Kidney epithelial cell (primary cell): ENCODE results near the gene PRUNE2. TPM values are rescaled to one million over a fixed set of nuclear protein-coding genes. Genes with fewer than 3 reads are reported as not detected.
A peak's percentile ranks its signal among the peaks of the same experiment; 100 is the strongest.

Experiments used
- DNase-seq: peaks from one replicate; pipeline ENCODE4 v3.0.0-alpha.2; 2010; ENCODE audit warnings: low read depth
- H3K27me3 ChIP-seq: 2 replicates; pipeline ENCODE4 v1.6.0; 2011; ENCODE audit warnings: low read length; ENCODE audit not compliant: control insufficient read depth, insufficient read depth
- H3K36me3 ChIP-seq: 2 replicates; pipeline ENCODE4 v1.5.1; 2011; ENCODE audit warnings: low read length; ENCODE audit not compliant: control insufficient read depth, insufficient read depth
- H3K4me3 ChIP-seq: 2 replicates; pipeline ENCODE4 v1.5.1; 2011; ENCODE audit warnings: low read depth, mild to moderate bottlenecking, control low read depth, low read length
- CTCF ChIP-seq: IDR thresholded peaks from 2 replicates; pipeline ENCODE4 v1.5.1; 2011; ENCODE audit warnings: mild to moderate bottlenecking, moderate library complexity, low read length, control low read depth, inconsistent platforms; ENCODE audit not compliant: insufficient read depth, poor library complexity, severe bottlenecking
- total RNA-seq: library from RNA; depleted of rRNA; stranded (reverse); fragments of >200 nt; gene quantifications from 2 replicates; pipeline ENCODE4 v1.2.3, GENCODE V29; 2015

The PRUNE2 gene
- total RNA-seq, 1 donor from 2014 or later = 1.0 TPM

DNA sequence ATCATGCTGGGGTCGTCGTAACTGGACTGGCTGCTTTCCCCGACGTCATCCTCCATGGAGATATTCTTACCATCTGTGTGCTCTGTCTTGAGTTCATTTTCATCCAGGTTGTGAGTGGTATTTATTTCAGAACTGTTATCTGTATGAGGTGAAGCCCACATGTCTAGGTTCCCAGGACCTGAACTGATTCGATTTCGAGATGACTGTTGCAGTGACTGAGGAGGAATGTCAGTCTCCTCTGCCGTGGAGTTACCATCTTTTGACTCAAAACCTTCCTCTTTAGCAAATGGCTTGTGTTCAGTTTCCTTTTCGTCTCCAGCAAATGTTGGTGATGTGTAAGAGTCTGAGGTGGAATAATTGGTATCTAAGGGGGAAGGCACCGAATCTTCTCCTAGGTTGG is 196.9 kb downstream of the PRUNE2 start:
- no peak for DNase-seq
- no peak for TF ChIP-seq CTCF
- no peaks in the 10 kb centered on the region for H3K36me3 ChIP-seq
- H3K4me3 ChIP-seq = no peak overlapping the region
- H3K27me3 ChIP-seq = peaks cover 15% of the 10 kb centered on the region

- no peak for TF ChIP-seq CTCF
- Histone ChIP-seq H3K4me3 (no peak overlapping the region), H3K36me3 (no peaks in the 10 kb centered on the region), H3K27me3 (peaks cover 15% of the 10 kb centered on the region)
- no peak for DNase-seq
These were observed 198.4 kb downstream of the PRUNE2 start for GRCh38 chr9:76707510-76707909.

DNA sequence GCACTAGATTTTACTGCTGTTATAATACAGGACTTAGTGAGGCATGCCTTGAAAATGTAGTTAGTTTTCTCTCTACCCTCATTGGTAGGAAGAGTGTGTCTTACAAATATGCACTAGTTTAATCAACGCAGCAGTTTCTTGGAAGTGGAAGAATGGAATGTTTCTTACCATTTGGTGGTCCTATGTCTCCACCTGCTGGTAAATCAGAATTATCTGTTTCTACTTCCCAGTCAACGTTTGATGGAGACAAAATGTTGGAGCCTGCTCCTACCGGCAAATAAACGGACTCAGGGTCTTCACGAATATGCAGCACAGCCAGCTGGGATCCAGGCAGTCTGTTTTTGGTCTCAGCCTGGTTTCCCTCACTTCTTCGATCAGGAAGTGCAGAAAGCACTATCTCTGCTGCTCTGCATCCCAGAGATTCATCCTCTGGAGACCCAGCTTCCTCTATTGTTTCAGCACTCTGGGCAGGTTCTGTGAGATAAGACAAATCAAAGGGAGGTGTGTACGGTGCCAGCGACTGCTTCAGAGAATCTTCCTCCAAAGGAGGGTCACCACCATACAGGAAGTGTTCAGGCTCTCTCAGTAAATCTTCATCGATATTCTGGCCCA is 201.2 kb downstream of the PRUNE2 start:
- H3K27me3 ChIP-seq = peaks cover 15% of the 10 kb centered on the region
- DNase-seq = peak; percentile 72
- no peaks in the 10 kb centered on the region for H3K36me3 ChIP-seq
- TF ChIP-seq CTCF = peak; percentile 55
- H3K4me3 ChIP-seq = no peak overlapping the region

- no peak overlapping the region for H3K4me3 ChIP-seq
- DNase-seq = no peak
- no peak for TF ChIP-seq CTCF
These were observed 202.6 kb downstream of the PRUNE2 start for GRCh38 chr9:76703270-76703669.

GRCh38 chr9:76701441-76702039 is 204.4 kb downstream of the PRUNE2 start:
- Histone ChIP-seq H3K36me3 (no peaks in the 10 kb centered on the region), H3K4me3 (no peak overlapping the region), H3K27me3 (peaks cover 11% of the 10 kb centered on the region)
- DNase-seq = no peak
- TF ChIP-seq CTCF = no peak

More at GRCh38 chr9:76703270-76703669, 202.6 kb downstream of the PRUNE2 start:
- Histone ChIP-seq H3K27me3 (peaks cover 15% of the 10 kb centered on the region), H3K36me3 (no peaks in the 10 kb centered on the region)

GRCh38 chr9:76700916-76701315 is 205.0 kb downstream of the PRUNE2 start:
- H3K27me3 ChIP-seq = peaks cover 9% of the 10 kb centered on the region
- no peaks in the 10 kb centered on the region for H3K36me3 ChIP-seq
- DNase-seq = no peak
- TF ChIP-seq CTCF = no peak
- H3K4me3 ChIP-seq = no peak overlapping the region
